ENCODE data around the gene CLPSL2.

Gene CLPSL2

GRCh38 chr6:35786810-35787209 is 10.4 kb downstream of the CLPSL2 start:
- no peak for DNase-seq (ENCODE audit: low read depth in 2 of 2, low spot score in 1 of 2)

DNA sequence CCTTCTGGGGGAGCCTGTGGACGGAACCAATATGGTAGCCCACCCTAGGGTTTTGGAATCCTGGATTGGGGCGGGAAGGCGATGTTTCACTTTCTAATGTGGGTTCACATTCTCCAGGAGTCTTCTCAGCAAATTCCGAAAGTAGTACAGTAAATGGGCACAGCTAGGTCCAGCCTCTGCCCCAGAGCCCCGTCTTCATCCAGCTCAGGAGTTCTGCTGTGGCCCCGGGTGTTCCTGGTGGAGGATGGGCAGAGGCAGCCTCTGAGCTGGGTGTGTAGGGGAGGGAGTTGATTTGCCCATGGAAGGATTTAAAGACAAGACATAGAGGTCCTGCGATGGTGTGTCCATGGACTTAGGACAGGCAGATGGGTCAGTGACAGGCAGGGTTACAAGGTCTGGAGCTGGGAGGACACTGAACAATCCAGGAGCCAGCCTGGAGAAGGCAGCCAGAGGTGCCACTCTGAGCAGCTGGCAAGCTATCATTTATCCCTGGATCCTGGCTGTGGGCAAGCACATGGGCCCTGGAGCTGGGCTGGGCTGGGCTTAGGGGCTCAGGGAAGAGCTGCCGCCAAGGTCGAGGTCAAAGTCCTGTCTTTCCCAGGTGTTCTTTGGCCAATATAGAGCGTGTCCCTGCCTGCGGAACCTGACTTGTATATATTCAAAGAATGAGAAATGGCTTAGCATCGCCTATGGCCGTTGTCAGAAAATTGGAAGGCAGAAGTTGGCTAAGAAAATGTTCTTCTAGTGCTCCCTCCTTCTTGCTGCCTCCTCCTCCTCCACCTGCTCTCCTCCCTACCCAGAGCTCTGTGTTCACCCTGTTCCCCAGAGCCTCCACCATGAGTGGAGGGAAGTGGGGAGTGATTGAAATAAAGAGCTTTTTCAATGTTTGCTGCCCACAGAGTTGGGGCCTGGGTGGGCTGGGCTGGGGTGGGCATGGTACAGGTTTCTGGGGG is 11.1 kb downstream of the CLPSL2 start:
- DNase-seq (ENCODE audit: low read depth in 2 of 2, low spot score in 1 of 2): no peak

DNA sequence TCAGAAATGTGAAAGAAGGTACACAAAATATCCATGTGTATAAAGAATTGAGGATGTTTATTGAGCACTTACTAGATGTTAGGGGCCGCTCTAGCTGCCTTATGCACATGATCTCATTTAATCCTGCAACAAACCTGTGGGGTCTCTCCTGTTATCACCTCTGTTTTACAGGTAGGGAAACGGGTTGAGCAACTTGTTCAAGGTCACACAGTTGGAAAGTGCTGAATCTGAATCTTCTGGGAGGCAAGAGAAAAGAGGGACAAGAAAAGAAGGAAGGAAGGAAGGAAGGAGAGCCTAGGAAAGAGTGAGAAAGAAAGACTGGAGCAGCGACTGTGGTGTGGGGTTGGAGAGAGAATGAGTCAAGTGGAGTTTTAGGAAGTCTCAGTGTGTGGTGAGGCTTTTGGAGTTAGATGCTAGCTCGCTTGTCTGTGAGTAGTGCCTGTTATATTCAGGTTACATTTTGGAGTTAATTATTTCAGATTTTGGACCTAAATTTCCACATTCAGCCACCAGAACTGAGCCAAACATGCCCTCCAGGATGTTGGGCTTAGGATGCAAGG is 12.1 kb downstream of the CLPSL2 start:
- DNase-seq (ENCODE audit: low read depth in 2 of 2, low spot score in 1 of 2): no peak

DNA sequence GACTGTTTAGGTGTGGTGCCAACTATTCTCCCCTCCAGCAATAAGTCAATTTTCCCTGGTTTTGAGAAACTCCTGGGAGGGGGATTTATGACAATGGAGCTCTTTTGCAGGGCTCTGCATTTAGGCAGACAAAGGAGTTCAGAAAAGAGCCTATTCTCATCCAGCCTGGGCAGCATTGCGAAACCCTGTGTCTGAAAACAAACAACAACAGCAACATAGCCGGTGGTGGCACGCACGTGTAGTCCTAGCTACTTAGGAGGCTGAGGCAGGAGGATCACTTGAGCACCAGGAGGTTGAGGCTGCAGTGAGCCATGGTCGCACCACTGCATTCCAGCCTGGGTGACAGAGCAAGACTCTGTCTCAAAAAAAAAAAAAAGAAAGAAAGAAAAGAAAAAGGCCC is 14.3 kb downstream of the CLPSL2 start:
- no peak for DNase-seq (ENCODE audit: low read depth in 2 of 2, low spot score in 1 of 2)

DNA sequence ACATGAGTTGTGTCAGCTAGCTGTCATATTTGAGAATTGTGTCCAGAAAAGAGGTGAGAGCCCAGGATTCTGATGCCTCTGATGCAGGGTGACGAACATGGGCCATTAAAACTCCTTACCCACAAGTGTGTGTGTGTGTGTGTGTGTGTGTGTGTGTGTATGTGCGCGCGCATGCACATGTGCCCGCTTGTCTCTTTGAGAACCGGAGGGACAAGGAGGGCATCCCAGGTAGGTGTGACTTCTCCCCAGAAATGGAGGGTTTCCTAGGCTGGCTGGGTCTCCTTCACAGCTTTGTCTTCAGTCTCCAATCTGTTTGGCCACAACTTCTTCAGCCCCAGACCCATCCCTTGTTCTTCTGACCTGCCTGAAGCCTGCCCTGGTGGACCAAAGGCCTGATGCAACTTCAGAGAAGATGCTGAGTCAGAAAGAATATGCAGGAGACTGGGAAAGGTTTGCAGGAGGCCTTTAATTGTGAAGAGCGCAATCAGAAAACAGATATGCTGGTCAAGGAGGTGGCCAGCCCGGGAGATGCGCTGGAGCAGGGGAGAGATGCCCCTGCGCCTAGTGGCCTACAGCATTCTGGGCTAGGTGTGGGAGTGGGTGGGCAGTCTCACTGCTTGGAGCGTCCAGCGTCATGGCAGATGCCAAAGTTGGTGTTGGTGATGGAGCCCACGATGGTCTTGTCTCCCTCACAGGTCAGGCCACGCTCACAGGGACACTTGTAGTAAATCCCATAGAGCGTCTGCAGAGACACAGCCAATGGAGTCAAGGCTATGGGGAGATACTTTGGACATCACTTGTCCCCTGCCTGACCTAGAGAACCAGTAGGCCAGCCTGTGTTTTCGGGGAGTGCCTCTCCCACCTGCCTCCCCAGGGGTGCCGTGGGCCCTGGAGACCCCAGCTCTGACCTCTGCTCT is 18.4 kb downstream of the CLPSL2 start:
- DNase-seq (ENCODE audit: low read depth in 2 of 2, low spot score in 1 of 2): no peak

DNA sequence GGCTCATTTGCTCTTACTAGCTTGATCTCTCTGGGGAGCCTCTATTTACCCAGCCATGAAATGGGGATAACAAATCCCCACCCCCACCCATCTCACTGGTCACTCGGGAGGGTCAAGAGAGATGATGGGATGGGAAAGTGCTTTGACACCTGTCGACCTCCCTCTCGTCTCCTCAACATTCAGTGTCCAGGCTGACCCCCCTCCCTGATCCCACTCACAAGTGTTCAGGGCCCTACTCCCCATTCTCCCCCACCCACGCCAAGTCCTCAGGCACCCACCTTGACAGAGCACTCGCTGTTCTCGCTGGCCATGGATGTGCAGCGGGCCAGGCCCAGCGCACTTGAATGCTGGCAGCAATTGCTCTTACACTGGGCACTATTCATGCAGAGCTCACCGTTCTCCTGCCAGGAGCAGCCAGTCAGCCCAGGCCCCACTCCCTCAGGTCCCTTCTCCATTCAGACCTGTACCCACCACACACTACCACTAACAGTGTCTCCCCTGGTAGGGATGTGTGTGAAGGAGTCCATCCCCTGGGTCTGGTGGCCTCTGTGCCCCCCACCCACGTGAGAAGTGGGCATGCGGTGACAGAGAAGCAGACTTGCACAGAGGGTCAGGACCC is 19.2 kb downstream of the CLPSL2 start:
- no peak for DNase-seq (ENCODE audit: low read depth in 2 of 2, low spot score in 1 of 2)

DNA sequence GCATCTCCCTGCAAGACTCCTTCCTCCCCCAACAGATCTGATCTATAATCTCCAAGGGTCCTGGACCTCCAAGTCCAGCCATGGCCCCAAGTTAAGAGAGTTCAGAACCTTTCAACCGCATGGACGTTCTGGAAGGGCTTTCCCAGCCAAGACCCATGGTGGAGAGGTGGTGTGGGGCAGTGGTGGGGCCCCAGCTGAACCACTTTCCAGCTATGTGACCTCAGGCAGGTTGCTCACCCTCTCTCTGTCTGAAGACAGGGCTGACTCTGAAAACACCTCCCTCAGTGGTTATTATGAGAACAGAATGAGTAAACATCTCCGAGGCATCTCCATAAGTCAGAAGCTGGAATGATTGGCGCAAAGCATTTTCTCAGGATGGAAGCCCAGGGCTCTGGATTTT is 19.8 kb downstream of the CLPSL2 start:
- no peak for DNase-seq (ENCODE audit: low read depth in 2 of 2, low spot score in 1 of 2)

- DNase-seq (ENCODE audit: low read depth in 2 of 2, low spot score in 1 of 2): no peak
Measured at GRCh38 chr6:35797837-35798526, 21.6 kb downstream of the CLPSL2 start.

GRCh38 chr6:35798706-35799105 is 22.3 kb downstream of the CLPSL2 start:
- DNase-seq (ENCODE audit: low read depth in 2 of 2, low spot score in 1 of 2): no peak

- DNase-seq (ENCODE audit: low read depth in 2 of 2, low spot score in 1 of 2): no peak
Measured at GRCh38 chr6:35801148-35801547, 24.8 kb downstream of the CLPSL2 start.

GRCh38 chr6:35804996-35805736 is 28.8 kb downstream of the CLPSL2 start, which contains the start of gene LHFPL5:
Gene LHFPL5, plus strand, starts transcription at chr6:35805352. Its CDS starts 319 bp downstream, at chr6:35805671.
- no peak for DNase-seq (ENCODE audit: low read depth in 2 of 2, low spot score in 1 of 2)

- no peak for DNase-seq (ENCODE audit: low read depth in 2 of 2, low spot score in 1 of 2)
Measured at GRCh38 chr6:35808688-35809087, 32.3 kb downstream of the CLPSL2 start.

- DNase-seq (ENCODE audit: low read depth in 2 of 2, low spot score in 1 of 2): no peak
Measured at GRCh38 chr6:35809809-35810208, 33.4 kb downstream of the CLPSL2 start.

DNA sequence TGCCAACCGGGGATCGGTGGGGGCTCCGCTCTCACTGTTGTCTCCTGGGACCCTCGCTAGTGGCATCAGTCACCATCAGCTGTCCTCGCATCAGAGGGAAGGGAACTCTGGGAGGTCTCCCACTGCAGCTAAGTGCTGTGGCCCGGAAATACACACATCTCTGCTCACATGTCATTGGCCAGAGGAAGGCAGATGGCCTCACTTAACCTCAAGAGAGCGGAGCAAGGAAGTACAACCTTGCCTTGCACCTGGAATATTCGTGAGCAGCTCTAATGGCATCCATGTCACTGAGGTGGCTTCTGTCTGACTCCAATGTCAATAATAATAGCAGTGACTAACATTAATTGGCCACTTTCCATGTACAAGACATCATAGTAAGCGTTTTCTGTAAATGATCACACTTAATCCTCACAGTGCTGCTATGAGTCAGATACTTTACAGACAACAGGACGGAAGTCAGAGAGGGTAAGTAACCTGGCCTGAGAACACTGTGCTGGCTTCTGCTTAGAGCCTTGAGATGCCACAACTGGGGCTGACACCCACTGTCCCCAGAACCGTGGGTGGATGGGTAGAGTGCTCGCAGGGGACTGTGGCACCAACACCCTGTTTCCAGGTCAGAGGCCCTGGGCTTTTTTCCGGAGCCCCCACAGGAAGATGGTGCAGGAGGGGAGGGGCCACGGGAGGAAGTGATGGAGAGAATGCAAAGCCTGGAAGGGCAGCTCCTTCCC is 34.7 kb downstream of the CLPSL2 start:
- no peak for DNase-seq (ENCODE audit: low read depth in 2 of 2, low spot score in 1 of 2)

GRCh38 chr6:35811699-35811995 is 35.2 kb downstream of the CLPSL2 start:
- DNase-seq (ENCODE audit: low read depth in 2 of 2, low spot score in 1 of 2): no peak

DNA sequence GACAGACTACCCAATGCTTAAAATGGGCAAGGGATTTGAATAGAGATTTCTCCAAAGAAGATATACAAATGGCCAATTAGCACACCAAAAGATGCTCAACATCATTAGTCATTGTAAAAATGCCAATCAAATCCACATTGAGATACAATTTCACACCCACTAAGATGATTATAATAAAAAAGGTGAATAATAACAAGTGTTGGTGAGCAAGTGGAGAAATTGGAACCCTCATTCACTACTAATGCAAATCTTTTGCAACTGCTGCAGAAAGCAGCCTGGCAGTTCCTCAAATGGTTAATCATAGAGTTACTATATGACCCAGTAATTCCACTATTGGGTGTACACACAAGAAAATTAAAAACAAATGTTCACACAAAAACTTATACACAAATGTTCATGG is 41.1 kb downstream of the CLPSL2 start:
- no peak for DNase-seq (ENCODE audit: low read depth in 2 of 2, low spot score in 1 of 2)

GRCh38 chr6:35823601-35824000 is 47.2 kb downstream of the CLPSL2 start:
- DNase-seq (ENCODE audit: low read depth in 2 of 2, low spot score in 1 of 2): no peak

GRCh38 chr6:35824552-35825192 is 48.3 kb downstream of the CLPSL2 start:
- no peak for DNase-seq (ENCODE audit: low read depth in 2 of 2, low spot score in 1 of 2)

Measured in stimulated activated CD8-positive, alpha-beta memory T cell treated with anti-CD3 and anti-CD28 coated beads, Interleukin-4, amount 100 ng/mL, for 4 hours (primary cell).